ENCODE results near the gene CELF6.
A peak's percentile ranks its signal among the peaks of the same experiment; 100 is the strongest.

CELF6 gene

GRCh38 chr15:72319985-72320671, at the start of gene CELF6:
CELF6 (minus strand) TSS chr15:72320157; CDS start chr15:72319874, 283 bp downstream.
- peak; percentile 90 for DNase-seq

- DNase-seq: no peak
Observed at GRCh38 chr15:72368899-72369298, 48.9 kb upstream of the CELF6 start.

GRCh38 chr15:72368325-72368724, 48.4 kb upstream of the CELF6 start:
- no peak for DNase-seq

- no peak for DNase-seq
Observed at GRCh38 chr15:72365844-72366243, 45.9 kb upstream of the CELF6 start.

- no peak for DNase-seq
Observed at GRCh38 chr15:72361176-72361575, 41.2 kb upstream of the CELF6 start.

- no peak for DNase-seq
Observed at GRCh38 chr15:72358650-72359171, 38.8 kb upstream of the CELF6 start.

- DNase-seq: no peak
Observed at GRCh38 chr15:72358121-72358520, 38.2 kb upstream of the CELF6 start.

- DNase-seq: no peak
Observed at GRCh38 chr15:72354496-72354895, 34.5 kb upstream of the CELF6 start.

- DNase-seq: no peak
Observed at GRCh38 chr15:72353266-72353665, 33.3 kb upstream of the CELF6 start.

- DNase-seq: no peak
Observed at GRCh38 chr15:72345806-72346205, 25.8 kb upstream of the CELF6 start.

GRCh38 chr15:72345280-72345679, 25.3 kb upstream of the CELF6 start:
- no peak for DNase-seq

GRCh38 chr15:72344602-72345001, 24.6 kb upstream of the CELF6 start:
- no peak for DNase-seq

- DNase-seq: no peak
Observed at GRCh38 chr15:72342385-72342784, 22.4 kb upstream of the CELF6 start.

GRCh38 chr15:72341361-72341760, 21.4 kb upstream of the CELF6 start:
- DNase-seq: no peak

GRCh38 chr15:72340366-72340765, 20.4 kb upstream of the CELF6 start:
- no peak for DNase-seq

GRCh38 chr15:72339777-72340177, 19.8 kb upstream of the CELF6 start:
- peak; percentile 72 for DNase-seq

- DNase-seq: no peak
Observed at GRCh38 chr15:72338617-72339321, 18.8 kb upstream of the CELF6 start.

GRCh38 chr15:72338148-72338547, 18.2 kb upstream of the CELF6 start:
- DNase-seq: no peak

GRCh38 chr15:72334842-72335241, 14.9 kb upstream of the CELF6 start:
- DNase-seq: no peak

- no peak for DNase-seq
Observed at GRCh38 chr15:72331021-72331420, 11.1 kb upstream of the CELF6 start.

GRCh38 chr15:72323752-72324151, 3.8 kb upstream of the CELF6 start:
- DNase-seq: no peak

GRCh38 chr15:72319360-72319984, 485 bp downstream of the CELF6 start:
- DNase-seq: no peak

GRCh38 chr15:72318408-72318942, 1.5 kb downstream of the CELF6 start:
- DNase-seq: no peak

Data from NCI-H2171 (cell line).